ENCODE measurements around the gene TRAF4. TPM values are rescaled to one million over a fixed set of nuclear protein-coding genes. Genes with fewer than 3 reads are reported as not detected.

Gene TRAF4
- total and polyA plus RNA-seq, 9 of the 15 experiments (the other 6 are each of a cell fraction or from before 2014, with no cell fraction given), result 2.4 to 147 (median 72.4) TPM

GRCh38 chr17:28725660-28726225 is 18.1 kb upstream of the TRAF4 start (continued):
- TF ChIP-seq ZNF407 (IDR thresholded peaks at IDR 0.05; ENCODE audit: low read depth) (no peak), MAFK (IDR thresholded peaks at IDR 0.05; ENCODE audit: low read length) (no peak), RUNX1 (IDR thresholded peaks at IDR 0.05; ENCODE audit: low read depth) (peak; percentile 61; the same call in 1 of the 2 replicates), CHCHD3 (CRISPR knock-in tag; IDR thresholded peaks at IDR 0.05) (no peak), NEUROD1 (IDR thresholded peaks at IDR 0.05; ENCODE audit: borderline replicate concordance, low read depth, low read length, partially characterized antibody) (no peak), ELF1 (tag; IDR thresholded peaks at IDR 0.05) (no peak), ARHGAP35 (IDR thresholded peaks at IDR 0.05; ENCODE audit: partially characterized antibody) (no peak), ZNF12 (CRISPR knock-in tag; IDR thresholded peaks at IDR 0.05) (peak; percentile 83; the same call in 1 of the 2 replicates), SRSF1 (IDR thresholded peaks at IDR 0.05; ENCODE audit: low read depth, low read length) (no peak), NFE2L1 (tag; IDR thresholded peaks at IDR 0.05; ENCODE audit: borderline replicate concordance, low read depth) (no peak), HIVEP1 (CRISPR knock-in tag; IDR thresholded peaks at IDR 0.05) (no peak), FOXA3 (CRISPR knock-in tag; conservative IDR thresholded peaks at IDR 0.05 in 1 of 2, IDR thresholded peaks at IDR 0.05 in 1 of 2) (no peak), SP1 (CRISPR knock-in tag; IDR thresholded peaks at IDR 0.05) (peak; percentile 51), POLR2A (conservative IDR thresholded peaks at IDR 0.05) (peak; percentile 81), MLLT1 (IDR thresholded peaks at IDR 0.05) (no peak; a peak in 2 of 4 replicates), PHB (CRISPR knock-in tag; IDR thresholded peaks at IDR 0.05) (no peak), TAF1 (IDR thresholded peaks at IDR 0.05; ENCODE audit: control insufficient read depth, extremely low read depth, insufficient read depth, low read length, severe bottlenecking) (peak; percentile 65), NUFIP1 (IDR thresholded peaks at IDR 0.05; ENCODE audit: partially characterized antibody) (no peak), PHF8 (IDR thresholded peaks at IDR 0.05; ENCODE audit: borderline replicate concordance, low read length) (peak; percentile 91), ZBTB1 (CRISPR knock-in tag; IDR thresholded peaks at IDR 0.05; ENCODE audit: borderline replicate concordance, low read depth) (no peak; the same call in 1 of the 2 replicates), ZNF3 (CRISPR knock-in tag; IDR thresholded peaks at IDR 0.05) (no peak)

Measured in K562 (cell line).